Fibroblast of mammary gland (primary cell): ENCODE data around the gene MSH3.

Experiments
- DNase-seq: peaks from one replicate; pipeline ENCODE4 v3.0.0-alpha.2; 2010; ENCODE audit warnings: low read depth
- H3K4me3 ChIP-seq: 2 replicates; pipeline ENCODE4 v1.5.1; 2011; ENCODE audit warnings: low read depth, mild to moderate bottlenecking, low read length, moderate library complexity; ENCODE audit not compliant: control insufficient read depth
- CTCF ChIP-seq: conservative IDR thresholded peaks from 2 replicates; pipeline ENCODE4 v1.5.1; 2011; ENCODE audit warnings: low read depth, low read length, inconsistent platforms; ENCODE audit not compliant: control insufficient read depth, insufficient read depth

Gene MSH3

DNA sequence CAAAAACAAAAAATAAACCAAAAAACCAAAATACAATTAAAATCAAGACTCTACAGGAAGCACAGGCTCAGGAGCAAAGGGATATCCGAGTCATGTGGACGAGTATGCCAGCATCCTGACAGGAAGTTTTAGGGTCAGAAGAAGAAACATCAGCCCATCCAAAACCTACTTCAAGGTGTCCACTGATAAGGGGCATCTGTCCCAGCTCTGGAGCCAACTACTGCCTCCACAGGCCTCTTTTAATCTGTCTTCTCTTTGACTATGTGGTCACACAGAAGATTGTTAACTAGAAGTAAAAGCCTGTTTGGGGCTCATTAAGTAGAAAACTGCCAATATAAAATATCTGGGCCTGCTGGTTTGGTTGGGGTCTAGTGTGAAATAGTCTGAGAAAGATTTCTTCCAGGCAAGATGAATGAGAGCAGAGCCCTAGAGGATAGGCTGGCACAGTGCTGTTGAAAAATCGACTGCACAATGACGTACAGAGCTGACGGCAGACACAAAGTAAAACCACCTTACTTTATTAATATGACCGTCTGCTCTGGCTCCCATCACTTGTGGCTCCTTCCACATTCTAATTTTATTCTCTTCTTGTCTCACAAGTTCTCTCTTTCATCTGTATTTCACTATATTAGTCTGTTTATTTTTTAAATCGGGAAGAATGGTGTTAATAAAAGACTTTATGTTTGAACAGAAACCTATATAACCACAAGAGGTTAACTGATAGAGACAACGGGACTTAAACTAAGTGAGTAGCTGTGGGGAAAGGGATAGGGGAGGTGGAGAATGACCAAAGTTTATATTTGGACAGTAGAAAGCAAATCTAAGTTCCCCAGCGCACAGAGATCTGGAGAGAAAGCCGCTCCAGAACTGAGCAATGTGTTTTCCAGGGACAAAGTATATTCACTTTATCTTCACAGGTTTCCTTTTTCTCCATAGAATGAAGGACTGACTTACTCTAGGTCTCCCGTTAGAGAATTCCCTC, 22.9 kb upstream of the MSH3 start:
- no peak for TF ChIP-seq CTCF
- no peak for DNase-seq
- H3K4me3 ChIP-seq: no peak overlapping the region

GRCh38 chr5:80632700-80633099, 21.8 kb upstream of the MSH3 start:
- TF ChIP-seq CTCF: no peak
- no peak overlapping the region for H3K4me3 ChIP-seq

DNA sequence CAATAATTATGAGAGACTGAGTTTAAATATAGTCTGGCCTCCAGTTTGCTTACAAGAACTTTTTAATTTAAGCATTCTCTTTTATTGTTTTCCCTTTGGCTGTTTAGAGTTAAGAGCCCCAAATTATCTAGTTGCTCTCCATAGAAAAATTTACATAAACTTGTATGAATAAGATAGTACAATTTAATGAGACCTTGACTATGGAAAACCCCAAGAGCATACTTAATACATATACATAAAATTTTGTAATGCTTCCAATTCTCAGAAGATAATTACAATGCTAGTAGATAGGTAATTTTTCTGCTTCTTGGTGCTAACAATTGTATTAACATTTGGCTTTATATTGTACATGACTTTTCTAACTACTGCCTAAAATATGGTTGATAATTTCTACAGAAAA, 20.3 kb upstream of the MSH3 start:
- H3K4me3 ChIP-seq: no peak overlapping the region
- DNase-seq: no peak
- no peak for TF ChIP-seq CTCF

More at GRCh38 chr5:80632700-80633099, 21.8 kb upstream of the MSH3 start:
- no peak for DNase-seq

GRCh38 chr5:80641353-80641752, 13.1 kb upstream of the MSH3 start:
- no peak for TF ChIP-seq CTCF
- H3K4me3 ChIP-seq: no peak overlapping the region
- DNase-seq: no peak

DNA sequence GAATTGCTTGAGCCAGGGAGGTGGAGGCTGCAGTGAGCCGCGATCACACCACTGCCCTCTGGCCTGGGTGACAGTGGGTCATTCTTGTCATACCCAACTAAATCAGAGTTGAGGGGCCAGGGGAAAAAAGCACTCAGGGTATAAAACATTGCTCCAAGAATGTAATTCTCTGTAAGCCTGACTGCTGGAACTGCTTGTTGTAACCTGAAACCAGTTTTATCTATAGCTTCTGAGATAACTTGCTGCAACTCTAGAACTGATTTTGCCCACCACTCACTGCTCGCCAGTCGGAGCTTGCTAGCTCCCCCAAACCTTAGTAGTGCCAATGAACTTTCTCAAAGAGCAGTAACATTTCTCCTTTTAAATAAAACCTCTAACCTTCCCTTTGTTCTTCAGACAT, 9.6 kb upstream of the MSH3 start:
- no peak for DNase-seq
- no peak for TF ChIP-seq CTCF
- no peak overlapping the region for H3K4me3 ChIP-seq

DNA sequence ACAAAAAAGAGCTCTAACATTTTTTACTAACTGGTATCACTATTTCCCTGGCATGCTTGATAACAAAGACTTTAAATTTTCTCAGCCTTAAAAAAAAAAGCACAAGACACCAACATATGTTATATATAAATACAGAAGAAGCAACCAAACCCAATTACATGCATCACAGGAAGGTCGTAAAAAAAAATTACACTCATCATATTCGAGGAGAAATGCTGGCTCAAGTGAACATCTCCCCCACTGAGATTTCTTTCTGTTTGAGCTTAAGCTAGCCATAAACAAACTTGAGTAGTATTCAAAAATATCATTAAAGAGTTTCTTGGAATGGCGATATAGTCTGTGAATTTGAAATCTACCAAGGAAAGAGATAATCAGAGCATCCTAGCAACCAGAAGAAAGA, 7.5 kb upstream of the MSH3 start:
- no peak for TF ChIP-seq CTCF
- no peak for DNase-seq
- H3K4me3 ChIP-seq: no peak overlapping the region
